LoVo (cell line): ENCODE results near the gene ADAM19.
A peak's percentile ranks its signal among the peaks of the same experiment; 100 is the strongest.
"Not testable (repeated sequence)": the region's sequence is repeated elsewhere in the genome, so short reads cannot be mapped to it uniquely, and the experiment has no call there.

Experiments used
- DNase-seq: peaks from one replicate; pipeline ENCODE4 v3.0.0-alpha.2; 2016; ENCODE audit warnings: low spot score

The ADAM19 gene

DNA sequence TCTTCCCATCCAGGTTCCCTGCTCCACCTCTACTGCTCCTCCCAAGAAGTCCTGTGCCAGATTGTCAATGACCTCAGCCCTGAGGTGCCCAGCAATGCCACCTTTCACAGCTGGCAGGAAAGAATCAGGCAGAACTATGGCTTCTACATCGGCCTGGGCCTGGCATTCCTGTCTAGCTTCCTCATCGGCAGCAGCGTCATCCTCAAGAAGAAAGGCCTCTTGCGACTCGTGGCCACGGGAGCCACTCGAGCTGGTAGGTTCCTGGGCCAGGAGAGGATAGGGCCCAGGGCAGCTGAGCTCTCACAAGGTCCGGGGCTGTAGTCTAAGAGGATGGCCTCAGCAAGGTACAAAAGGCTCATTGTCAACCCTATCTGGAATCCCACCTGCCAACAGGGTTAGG lies 112.5 kb downstream of the ADAM19 start:
- DNase-seq = no peak

GRCh38 chr5:157460921-157461792 lies 114.4 kb downstream of the ADAM19 start:
- no peak for DNase-seq

- DNase-seq = peak; percentile 8
Measured at GRCh38 chr5:157459715-157460599, 115.6 kb downstream of the ADAM19 start, which contains the start of gene NIPAL4. NIPAL4 (plus strand) TSS chr5:157460213; CDS start chr5:157460321, 108 bp downstream.

DNA sequence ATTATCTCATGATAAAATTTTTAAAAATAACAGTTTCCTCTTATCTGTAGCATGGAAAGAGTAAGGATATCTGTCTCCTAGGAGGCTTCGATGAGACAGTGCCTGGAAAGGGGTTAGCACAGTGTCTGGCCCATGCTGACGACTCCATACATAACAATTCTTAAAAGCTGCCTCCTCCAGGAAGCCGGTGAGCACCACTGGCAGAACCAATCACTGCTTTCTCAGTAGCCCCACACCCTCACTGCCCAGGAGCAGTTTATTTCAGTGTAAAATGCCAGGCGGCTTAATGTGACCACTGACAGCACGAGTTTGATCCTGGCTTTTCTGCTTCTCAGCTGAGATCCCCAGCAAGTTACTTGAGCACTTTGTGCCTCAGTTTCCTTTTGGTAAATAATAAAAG lies 116.7 kb downstream of the ADAM19 start:
- DNase-seq = no peak

GRCh38 chr5:157457391-157457790 lies 118.2 kb downstream of the ADAM19 start:
- DNase-seq = no peak

GRCh38 chr5:157456301-157456700 lies 119.3 kb downstream of the ADAM19 start:
- no peak for DNase-seq

- no peak for DNase-seq
Measured at GRCh38 chr5:157455057-157455456, 120.5 kb downstream of the ADAM19 start.

DNA sequence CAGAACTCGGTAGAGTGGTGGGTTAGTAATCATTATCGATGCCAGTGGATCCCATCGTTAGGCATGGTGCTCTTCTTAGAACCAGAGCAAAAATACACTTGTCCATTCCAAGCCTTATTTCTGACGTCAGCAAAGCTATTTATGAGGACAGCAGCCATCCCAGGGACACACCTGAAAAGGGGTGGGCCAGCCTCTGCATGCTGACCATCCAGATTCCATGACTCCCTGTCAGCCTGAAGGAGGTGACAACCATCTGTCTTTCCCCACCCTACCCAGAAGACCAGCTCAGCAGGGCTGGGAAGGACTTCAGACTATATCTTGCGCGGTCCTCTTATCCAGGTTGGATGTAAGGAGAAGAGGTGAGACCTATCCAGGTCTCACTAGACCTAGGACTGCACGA lies 121.3 kb downstream of the ADAM19 start:
- no peak for DNase-seq

- no peak for DNase-seq
Measured at GRCh38 chr5:157451806-157452205, 123.8 kb downstream of the ADAM19 start.

- no peak for DNase-seq
Measured at GRCh38 chr5:157450024-157450423, 125.6 kb downstream of the ADAM19 start.

DNA sequence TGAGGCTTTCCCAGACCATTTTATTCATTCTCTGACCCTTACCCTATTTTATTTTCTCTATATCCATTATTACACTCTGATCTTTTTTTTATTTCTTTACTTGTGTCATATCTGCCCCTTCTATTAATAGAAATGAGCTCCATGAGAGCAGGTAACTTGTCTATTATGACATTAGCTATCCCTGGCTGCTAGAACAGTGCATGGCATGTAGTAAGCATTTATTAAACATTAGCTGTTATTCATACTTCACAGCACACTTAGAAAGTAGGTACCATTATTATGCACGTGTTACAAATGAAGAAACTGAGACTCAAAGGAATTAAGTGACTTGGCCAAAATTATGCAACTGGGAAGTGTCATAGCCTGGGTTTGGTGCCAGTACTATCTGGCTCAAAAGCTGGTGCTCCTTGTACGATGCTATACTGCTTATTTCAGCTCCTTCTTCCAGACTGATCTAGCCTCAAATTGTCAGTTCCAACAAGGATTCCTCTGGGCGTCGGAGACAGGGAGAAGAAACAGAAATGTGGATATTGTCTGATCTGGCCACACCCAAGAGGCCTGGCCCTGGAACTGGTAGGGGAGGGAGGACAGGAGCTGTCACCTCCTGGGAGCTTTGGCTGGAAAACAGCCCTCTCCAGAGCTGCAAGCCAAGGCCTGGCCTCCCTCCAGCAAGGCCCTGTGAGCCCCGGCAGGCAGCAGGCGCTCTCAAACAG lies 126.4 kb downstream of the ADAM19 start:
- DNase-seq = no peak

DNA sequence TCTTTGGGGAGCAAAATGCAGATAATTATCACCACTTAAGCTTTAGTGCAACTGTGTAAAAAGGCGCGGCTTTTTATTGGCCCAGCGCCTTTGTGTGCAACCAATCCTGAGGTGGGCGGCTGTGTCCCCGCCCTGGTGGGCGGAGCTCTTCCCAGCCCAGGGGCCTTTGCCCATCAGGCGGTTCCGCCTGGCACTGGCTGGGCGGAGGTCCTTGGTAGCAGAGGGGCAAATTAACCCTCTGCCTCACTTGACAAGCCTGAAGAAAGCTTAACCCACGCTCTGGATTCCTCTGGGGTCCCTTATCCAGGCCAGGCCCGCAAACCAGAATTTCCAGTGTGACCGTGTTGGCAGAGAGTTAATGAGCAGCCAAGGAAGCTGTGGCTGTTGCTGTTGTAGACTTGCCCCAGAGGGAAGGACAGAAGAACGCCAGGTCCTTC lies 128.4 kb downstream of the ADAM19 start:
- DNase-seq = peak; percentile 60

GRCh38 chr5:157446412-157446935 lies 129.1 kb downstream of the ADAM19 start:
- no peak for DNase-seq

DNA sequence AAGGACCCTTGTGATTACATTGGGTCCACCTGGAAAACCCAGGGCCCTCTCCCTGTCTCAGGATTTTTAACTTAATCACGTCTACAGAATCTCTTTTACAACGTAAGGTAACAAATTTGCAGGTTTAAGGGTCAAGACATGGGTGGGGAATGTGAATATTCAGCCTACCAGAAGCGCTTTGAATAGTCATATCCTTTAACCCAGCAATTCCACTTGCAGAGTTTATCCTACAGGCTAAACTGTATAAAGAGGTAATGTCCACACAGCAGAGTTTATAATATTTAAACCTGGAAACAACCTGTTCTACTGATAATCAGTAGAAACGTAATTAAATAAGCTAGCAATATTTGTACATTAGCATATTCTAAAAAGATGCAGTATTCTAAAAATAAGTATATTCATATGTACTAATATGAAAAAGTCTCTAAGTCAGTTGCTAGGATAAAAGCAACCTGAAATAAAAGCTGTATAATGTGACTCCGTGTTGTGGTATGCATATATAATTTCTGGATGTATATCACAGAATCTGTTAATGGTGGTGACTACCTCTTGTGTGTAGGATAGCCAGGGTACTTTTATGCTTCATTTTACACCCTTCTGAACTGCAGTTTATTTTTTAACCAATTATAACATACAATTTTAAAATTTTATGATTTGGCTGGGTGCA lies 129.7 kb downstream of the ADAM19 start:
- no peak for DNase-seq

DNA sequence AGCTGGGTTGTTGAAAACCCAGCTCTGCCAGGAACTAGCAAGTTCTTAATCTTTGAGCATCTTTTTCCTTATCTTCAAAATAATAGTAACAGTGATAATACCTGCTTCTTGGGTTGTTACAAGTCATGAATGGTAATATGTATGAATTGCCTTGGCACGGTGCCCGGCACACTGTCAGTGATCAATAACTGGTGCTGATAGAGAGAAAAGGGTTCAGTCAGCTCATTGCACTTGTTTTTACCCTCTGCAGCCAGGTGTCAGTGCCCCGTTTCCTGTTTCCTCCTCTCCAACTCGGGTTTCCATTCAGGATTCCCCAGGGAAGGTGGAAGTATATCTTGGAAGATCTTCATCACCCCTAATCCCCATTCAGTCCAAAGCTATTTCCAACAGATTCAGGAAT lies 131.4 kb downstream of the ADAM19 start:
- DNase-seq = no peak

DNA sequence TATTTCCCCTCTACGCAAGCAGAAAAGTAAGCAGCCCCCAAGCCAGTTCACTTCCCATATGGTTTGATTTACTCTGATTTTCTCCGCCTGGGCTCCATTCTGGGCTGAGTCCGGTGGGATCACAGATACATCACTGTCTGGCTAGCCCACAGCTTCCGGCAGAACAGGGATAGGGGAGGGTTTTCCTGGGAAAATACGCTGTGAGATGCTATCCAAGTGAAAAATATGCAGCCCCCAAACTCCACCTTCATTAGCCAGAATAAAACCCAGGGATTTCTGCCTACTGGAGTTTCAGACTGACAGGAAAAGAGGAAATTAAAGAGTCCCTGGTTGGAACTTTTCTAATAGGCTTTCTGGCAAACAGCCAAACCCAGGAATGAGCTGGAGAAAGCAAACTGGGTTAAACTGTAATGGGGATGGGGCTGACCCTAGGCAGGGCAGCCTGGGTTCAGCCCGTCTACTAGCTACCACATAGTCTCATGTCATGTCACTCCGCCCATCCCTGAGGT lies 132.5 kb downstream of the ADAM19 start:
- DNase-seq = no peak

GRCh38 chr5:157434096-157434495 lies 141.5 kb downstream of the ADAM19 start:
- DNase-seq = no peak

GRCh38 chr5:157431544-157432200 lies 143.9 kb downstream of the ADAM19 start:
- peak; percentile 62 for DNase-seq

DNA sequence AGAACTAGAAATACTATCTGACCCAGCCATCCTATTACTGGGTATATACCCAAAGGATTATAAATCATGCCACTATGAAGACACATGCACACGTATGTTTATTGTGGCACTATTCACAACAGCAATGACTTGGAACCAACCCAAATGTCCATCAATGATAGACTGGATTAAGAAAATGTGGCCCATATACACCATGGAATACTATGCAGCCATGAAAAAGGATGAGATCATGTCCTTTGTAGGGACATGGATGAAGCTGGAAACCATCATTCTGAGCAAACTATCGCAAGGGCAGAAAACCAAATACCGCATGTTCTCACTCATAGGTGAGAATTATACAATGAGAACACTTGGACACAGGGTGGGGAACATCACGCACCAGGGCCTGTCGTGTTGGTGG lies 145.7 kb downstream of the ADAM19 start:
- not testable (repeated sequence) for DNase-seq
